HUES48 (cell line): ENCODE data around the gene GAMT.

Experiments used
- H3K27ac ChIP-seq: one replicate; pipeline ENCODE4 v1.7.0; 2013; ENCODE audit warnings: low read depth, low read length, inconsistent platforms
- H3K27me3 ChIP-seq: 2 replicates; pipeline ENCODE4 v1.6.1; 2013; ENCODE audit warnings: mild to moderate bottlenecking, low read length; ENCODE audit not compliant: control insufficient read depth, insufficient read depth
- H3K36me3 ChIP-seq: 2 replicates; pipeline ENCODE4 v1.6.1; 2013; ENCODE audit warnings: low read length; ENCODE audit not compliant: control insufficient read depth, insufficient read depth
- H3K4me1 ChIP-seq: 2 replicates; pipeline ENCODE4 v1.6.1; 2013; ENCODE audit warnings: mild to moderate bottlenecking, low read length; ENCODE audit not compliant: control insufficient read depth, insufficient read depth
- H3K4me3 ChIP-seq: 2 replicates; pipeline ENCODE4 v1.5.1; 2013; ENCODE audit warnings: mild to moderate bottlenecking, low read depth, low read length
- H3K9ac ChIP-seq: 2 replicates; pipeline ENCODE4 v1.6.1; 2013; ENCODE audit warnings: mild to moderate bottlenecking, low read depth, low read length, moderate library complexity
- H3K9me3 ChIP-seq: 2 replicates; pipeline ENCODE4 v1.6.1; 2013; ENCODE audit warnings: low read length; ENCODE audit not compliant: control insufficient read depth, insufficient read depth

GAMT gene

DNA sequence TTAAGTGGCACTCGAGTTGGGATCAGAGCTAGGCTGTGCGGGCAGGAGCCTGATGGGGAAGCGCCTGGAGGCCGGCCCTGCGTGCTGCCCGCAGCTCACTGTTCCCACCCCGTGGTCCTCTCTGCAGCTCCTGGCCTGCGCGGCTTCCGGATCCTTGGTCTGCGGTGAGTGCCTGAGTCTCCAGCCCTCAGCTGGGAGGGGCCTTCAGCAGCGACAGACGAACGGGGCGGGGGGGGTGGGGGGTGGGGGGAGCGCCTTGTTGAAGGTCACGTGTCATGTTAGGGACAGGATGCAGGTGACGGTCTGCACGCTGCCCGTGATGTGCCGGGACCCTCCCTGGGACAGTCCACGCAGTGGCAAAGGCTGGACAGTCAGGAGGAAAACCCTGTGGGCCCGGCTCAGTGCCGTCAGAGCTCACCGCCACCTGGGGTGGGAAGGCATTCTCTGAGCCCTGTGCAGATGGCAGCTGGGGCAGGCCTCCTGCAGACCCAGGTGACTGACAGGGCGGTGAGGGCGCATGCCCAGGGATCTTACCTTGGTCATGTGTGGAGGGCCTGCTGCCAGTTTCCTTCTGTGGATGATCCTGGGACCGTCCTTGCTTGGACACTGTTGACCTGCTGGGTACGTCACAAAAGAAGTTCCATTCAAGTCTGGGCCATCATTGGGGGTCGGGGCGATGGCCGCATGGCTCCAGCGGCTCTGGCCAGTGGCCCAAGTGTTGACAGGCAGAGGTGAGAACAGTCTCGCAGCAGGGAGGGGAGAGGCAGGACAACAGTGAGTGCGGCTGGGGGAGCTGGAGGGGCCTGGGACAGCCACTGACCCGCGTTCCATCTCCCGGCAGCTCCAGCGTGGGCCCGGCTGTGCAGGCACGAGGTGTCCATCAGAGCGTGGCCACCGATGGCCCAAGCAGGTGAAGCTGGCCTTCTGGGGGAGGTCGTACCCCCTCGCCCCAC, 13.4 kb downstream of the GAMT start:
- Histone ChIP-seq H3K9ac (no peak overlapping the region), H3K4me3 (no peak overlapping the region), H3K9me3 (no peaks in the 10 kb centered on the region), H3K4me1 (peaks cover 2% of the 10 kb centered on the region; the same call in 1 of the 2 replicates), H3K27me3 (no peaks in the 10 kb centered on the region), H3K36me3 (peaks cover 24% of the 10 kb centered on the region), H3K27ac (no peak overlapping the region)

DNA sequence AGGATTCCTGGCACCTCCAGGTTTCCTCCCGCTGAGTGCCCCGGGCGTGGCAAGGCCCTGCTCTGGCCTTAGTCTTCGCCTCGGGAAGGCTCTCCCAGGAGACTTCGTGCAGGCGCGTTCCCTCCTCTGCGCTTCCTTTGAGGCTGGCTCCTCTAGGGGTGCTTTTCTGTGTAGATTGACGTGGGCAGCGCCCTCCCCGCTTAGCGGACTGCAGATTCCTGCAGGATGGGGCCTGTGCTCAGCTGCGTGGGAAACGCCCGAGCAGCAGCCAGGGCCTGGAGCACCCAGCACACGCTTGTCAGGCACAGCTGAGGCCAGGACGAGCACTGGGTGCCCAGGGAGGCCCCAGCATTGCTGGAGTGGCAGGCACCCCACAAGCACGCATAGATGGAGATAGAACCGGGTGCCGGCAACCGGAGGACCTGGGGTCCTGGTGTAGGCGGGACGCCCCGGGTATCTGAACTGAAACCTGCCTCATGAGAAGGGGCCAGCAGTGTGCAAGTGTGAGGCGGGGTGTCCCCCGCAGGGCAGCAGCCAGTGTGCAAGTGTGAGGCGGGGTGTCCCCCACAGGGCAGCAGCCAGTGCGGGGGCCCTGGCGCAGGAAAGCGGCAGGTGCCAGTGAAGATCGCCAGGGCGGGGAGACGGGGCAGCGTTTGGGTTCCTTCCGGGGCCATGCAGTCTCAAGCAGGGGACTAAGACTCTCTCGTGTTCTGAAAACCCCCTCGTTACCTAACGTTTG, 14.2 kb downstream of the GAMT start:
- H3K9me3 ChIP-seq: no peaks in the 10 kb centered on the region
- no peak overlapping the region for H3K27ac ChIP-seq
- peaks cover 18% of the 10 kb centered on the region for H3K36me3 ChIP-seq
- H3K27me3 ChIP-seq: no peaks in the 10 kb centered on the region
- H3K4me3 ChIP-seq: no peak overlapping the region
- H3K4me1 ChIP-seq: peaks cover 2% of the 10 kb centered on the region; the same call in 1 of the 2 replicates
- no peak overlapping the region for H3K9ac ChIP-seq

- H3K4me1 ChIP-seq: peaks cover 9% of the 10 kb centered on the region; the same call in 1 of the 2 replicates
- H3K36me3 ChIP-seq: peaks cover 13% of the 10 kb centered on the region
- no peak overlapping the region for H3K27ac ChIP-seq
- no peak overlapping the region for H3K9ac ChIP-seq
- no peaks in the 10 kb centered on the region for H3K9me3 ChIP-seq
- H3K27me3 ChIP-seq: no peaks in the 10 kb centered on the region
- no peak overlapping the region for H3K4me3 ChIP-seq
Measured at GRCh38 chr19:1385816-1386215, 15.5 kb downstream of the GAMT start.

DNA sequence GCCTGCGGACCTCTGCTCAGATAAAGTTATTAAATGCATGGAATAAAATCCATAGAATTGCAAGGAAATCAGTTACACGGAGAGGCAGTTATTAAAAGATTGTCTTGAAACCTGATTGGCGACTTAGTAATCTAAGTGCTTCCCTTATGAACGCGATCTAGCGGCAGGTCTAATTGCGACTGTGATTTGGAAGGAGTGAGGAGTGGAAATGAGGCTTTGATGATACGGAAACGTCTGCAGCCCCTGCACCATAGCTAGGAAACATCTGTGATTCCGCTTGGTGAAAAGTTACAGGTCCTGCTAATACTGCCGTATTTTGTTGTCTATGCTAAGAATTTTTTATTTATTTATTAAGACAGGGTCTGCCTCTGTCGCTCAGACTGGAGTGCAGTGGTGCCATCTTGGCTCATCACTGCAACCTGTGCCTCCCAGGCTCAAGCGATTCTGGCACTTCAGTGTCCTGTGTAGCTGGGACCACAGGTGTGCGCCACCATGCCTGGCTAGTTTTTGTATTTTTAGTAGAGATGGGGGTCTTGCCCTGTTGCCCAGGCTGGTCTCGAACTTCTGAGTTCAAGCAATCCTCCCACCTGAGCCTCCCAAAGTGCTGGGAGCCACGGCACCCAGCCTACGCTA, 16.7 kb downstream of the GAMT start:
- Histone ChIP-seq H3K36me3 (peaks cover 10% of the 10 kb centered on the region), H3K9me3 (no peaks in the 10 kb centered on the region), H3K4me3 (peak overlapping the region; percentile 82), H3K4me1 (peaks cover 9% of the 10 kb centered on the region; the same call in 1 of the 2 replicates), H3K9ac (0 out of 2 replicates have a peak overlapping the region, but pooled peaks have one; percentile 83), H3K27ac (no peak overlapping the region), H3K27me3 (no peaks in the 10 kb centered on the region)

DNA sequence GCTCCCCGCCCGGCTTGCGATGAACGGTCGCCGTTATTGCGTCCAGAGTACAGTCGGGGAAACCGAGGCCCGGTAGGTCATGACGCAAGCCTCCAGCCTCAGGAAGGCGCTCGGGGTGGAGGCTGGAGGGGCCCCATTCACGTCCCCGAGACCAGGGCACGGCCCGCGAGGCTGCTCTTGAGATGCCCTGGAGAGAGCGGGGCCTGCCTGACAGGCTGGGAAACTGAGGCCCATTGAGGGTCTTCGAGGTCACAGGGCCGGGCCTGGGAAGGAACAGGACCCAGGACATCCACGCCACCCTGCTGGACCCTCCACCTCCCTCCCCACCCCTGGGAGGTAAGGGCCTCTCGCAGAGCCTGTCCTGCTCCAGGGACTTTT, 17.3 kb downstream of the GAMT start:
- Histone ChIP-seq H3K4me1 (peaks cover 9% of the 10 kb centered on the region; the same call in 1 of the 2 replicates), H3K27me3 (no peaks in the 10 kb centered on the region), H3K9me3 (no peaks in the 10 kb centered on the region), H3K9ac (peak overlapping the region; percentile 83; the same call in 1 of the 2 replicates), H3K27ac (peak overlapping the region; percentile 88), H3K4me3 (peak overlapping the region; percentile 82), H3K36me3 (peaks cover 5% of the 10 kb centered on the region)

DNA sequence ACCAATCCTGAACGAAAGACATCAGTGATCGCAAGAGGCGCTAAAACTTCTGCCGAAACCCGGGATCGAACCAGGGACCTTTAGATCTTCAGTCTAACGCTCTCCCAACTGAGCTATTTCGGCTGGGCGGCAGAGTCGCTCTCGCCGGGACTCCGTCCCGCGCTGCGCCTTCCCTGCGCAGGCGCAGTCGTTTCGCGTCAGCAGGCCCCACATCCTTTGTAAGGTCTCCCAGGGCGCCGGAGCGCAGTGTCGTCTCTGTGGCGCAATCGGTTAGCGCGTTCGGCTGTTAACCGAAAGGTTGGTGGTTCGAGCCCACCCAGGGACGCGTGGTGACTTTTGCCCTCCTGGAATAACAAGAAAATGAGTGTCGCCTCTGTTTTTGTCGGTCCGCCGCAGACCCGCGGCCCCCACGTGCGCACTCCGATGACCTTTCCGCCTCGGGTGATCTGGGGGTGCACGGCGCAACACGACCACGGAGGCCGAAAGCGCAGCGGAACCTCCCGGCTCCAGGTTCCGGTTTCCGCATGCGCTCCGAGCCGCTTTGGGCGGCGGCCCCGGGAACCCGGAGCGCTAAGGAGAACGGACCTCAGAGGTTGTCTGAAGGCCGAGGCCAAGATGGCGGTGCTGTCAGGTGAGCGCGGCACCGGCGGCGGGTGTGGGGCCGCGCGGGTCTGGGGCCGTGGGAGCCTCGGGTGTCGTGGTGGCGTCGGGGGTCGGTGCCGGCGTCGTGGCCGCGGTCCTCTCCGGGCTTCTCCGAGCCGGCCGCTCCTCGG, 17.8 kb downstream of the GAMT start, which contains the start of gene NDUFS7:
NDUFS7 (plus strand) TSS at position 596 of the 773 bp plus-strand sequence; CDS start at position 616, 20 bp downstream.
- Histone ChIP-seq H3K4me3 (peak within 1 kb of the TSS; percentile 82), H3K27me3 (no peaks in the 10 kb centered on the region), H3K9ac (peak within 1 kb of the TSS; percentile 83), H3K36me3 (no peaks in the 10 kb centered on the region; the same call in 1 of the 2 replicates), H3K9me3 (no peaks in the 10 kb centered on the region), H3K27ac (peak within 1 kb of the TSS; percentile 88), H3K4me1 (peaks cover 9% of the 10 kb centered on the region; the same call in 1 of the 2 replicates)

GRCh38 chr19:1383017-1383311, 18.4 kb downstream of the GAMT start:
- no peak overlapping the region; the same call in 1 of the 2 replicates for H3K4me3 ChIP-seq
- H3K27ac ChIP-seq: no peak overlapping the region
- H3K4me1 ChIP-seq: peaks cover 9% of the 10 kb centered on the region; the same call in 1 of the 2 replicates
- H3K36me3 ChIP-seq: no peaks in the 10 kb centered on the region
- H3K27me3 ChIP-seq: no peaks in the 10 kb centered on the region
- no peaks in the 10 kb centered on the region for H3K9me3 ChIP-seq
- H3K9ac ChIP-seq: no peak overlapping the region

GRCh38 chr19:1382250-1382649, 19.1 kb downstream of the GAMT start:
- Histone ChIP-seq H3K9me3 (no peaks in the 10 kb centered on the region), H3K4me3 (no peak overlapping the region), H3K27me3 (no peaks in the 10 kb centered on the region), H3K27ac (no peak overlapping the region), H3K36me3 (peaks cover 5% of the 10 kb centered on the region), H3K9ac (no peak overlapping the region), H3K4me1 (peaks cover 9% of the 10 kb centered on the region; the same call in 1 of the 2 replicates)

DNA sequence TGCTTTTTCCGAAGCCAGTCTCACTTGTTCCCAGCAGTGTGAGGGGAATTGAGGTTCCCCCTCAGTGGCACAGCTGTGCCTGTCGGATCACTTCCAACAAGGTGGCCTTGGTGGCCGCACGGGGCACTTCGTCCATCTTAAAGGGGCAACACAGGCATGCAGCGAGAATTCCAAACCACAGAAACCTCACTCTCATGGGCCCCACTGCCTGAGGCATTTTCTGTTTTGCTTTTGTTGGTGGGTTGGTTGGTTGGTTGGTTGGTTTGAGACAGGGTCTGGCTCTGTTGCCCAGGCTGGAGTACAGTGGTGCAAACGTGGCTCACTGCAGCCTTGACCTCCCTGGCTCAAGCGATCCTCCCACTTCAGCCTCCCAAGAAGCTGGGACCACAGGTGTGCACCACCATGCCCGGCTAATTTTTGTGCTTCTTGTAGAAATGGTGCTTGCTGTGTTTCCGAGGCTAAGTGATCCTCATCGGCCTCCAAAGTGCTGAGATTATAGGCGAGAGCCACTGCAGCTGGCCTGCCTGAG, 21.3 kb downstream of the GAMT start:
- Histone ChIP-seq H3K9me3 (no peaks in the 10 kb centered on the region), H3K27ac (no peak overlapping the region), H3K9ac (no peak overlapping the region), H3K4me1 (peaks cover 9% of the 10 kb centered on the region; the same call in 1 of the 2 replicates), H3K36me3 (peaks cover 16% of the 10 kb centered on the region), H3K4me3 (no peak overlapping the region), H3K27me3 (no peaks in the 10 kb centered on the region)
